GM10266 (cell line): ENCODE results near the gene DDX39A.
"Not testable (repeated sequence)": the region's sequence is repeated elsewhere in the genome, so short reads cannot be mapped to it uniquely, and the experiment has no call there.

Experiments
- DNase-seq: peaks from one replicate; pipeline ENCODE4 v3.0.0; 2012; ENCODE audit errors: extremely low spot score
- CTCF ChIP-seq: IDR thresholded peaks from 2 replicates; pipeline ENCODE4 v1.5.1; 2012; ENCODE audit warnings: mild to moderate bottlenecking, low read depth; ENCODE audit not compliant: control insufficient read depth, insufficient read depth; ENCODE audit errors: missing control alignments

Gene DDX39A

GRCh38 chr19:14370169-14370939, 48.8 kb downstream of the DDX39A start:
- no peak for DNase-seq

GRCh38 chr19:14369399-14370168, 49.6 kb downstream of the DDX39A start:
- DNase-seq, result no peak

More at GRCh38 chr19:14370169-14370939, 48.8 kb downstream of the DDX39A start:
- no peak for TF ChIP-seq CTCF

GRCh38 chr19:14368011-14368513, 51.1 kb downstream of the DDX39A start:
- TF ChIP-seq CTCF, result no peak
- DNase-seq, result no peak

More at GRCh38 chr19:14369399-14370168, 49.6 kb downstream of the DDX39A start:
- no peak for TF ChIP-seq CTCF

- TF ChIP-seq CTCF, result no peak
Observed at GRCh38 chr19:14367016-14367415, 52.1 kb downstream of the DDX39A start.

GRCh38 chr19:14366529-14366928, 52.6 kb downstream of the DDX39A start:
- DNase-seq, result no peak
- TF ChIP-seq CTCF, result no peak

More at GRCh38 chr19:14367016-14367415, 52.1 kb downstream of the DDX39A start:
- no peak for DNase-seq

- not testable (repeated sequence) for DNase-seq
Observed at GRCh38 chr19:14364098-14364443, 55.1 kb downstream of the DDX39A start.

GRCh38 chr19:14363183-14364097, 55.7 kb downstream of the DDX39A start:
- peak; percentile 30 for DNase-seq
- no peak for TF ChIP-seq CTCF
